HFF-Myc (cell line): ENCODE results near the gene MMP11.

ENCODE experiments used
- DNase-seq: peaks from one replicate; pipeline ENCODE4 v3.0.0-alpha.2; 2011; ENCODE audit warnings: low read depth; ENCODE audit errors: extremely low read depth
- H3K4me3 ChIP-seq: replicated peaks from 2 replicates; pipeline ENCODE4 v1.5.1; 2011; ENCODE audit warnings: low read depth, mild to moderate bottlenecking, control low read depth, low read length
- TF ChIP-seq, protein P1 (sequence below): IDR thresholded peaks from 2 replicates; pipeline ENCODE4 v1.5.1; 2012; ENCODE audit warnings: mild to moderate bottlenecking, low read depth, low read length, control low read depth; ENCODE audit errors: missing control alignments

The MMP11 gene

DNA sequence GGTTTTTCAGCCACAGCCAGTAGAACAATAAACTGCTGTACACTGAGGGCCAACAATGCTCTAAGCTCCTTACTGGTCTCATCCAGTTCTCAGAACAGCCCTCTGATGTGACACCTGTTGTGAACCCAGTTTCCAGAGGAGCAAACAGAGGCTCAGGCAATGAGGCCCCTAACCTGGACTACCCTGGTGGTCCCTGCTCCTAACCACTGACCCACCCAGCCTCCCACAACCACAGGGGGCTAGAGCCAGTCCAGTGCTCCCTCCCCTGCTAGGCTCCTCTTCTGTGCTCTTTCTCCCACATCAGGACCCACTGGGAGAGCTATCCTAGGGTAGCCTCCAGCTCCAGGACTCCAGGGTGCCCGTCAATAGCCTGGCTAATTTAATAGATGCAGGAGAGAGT lies 10.1 kb downstream of the MMP11 start:
- no peak for DNase-seq
- no peak overlapping the region for H3K4me3 ChIP-seq
- TF ChIP-seq, protein P1, sequence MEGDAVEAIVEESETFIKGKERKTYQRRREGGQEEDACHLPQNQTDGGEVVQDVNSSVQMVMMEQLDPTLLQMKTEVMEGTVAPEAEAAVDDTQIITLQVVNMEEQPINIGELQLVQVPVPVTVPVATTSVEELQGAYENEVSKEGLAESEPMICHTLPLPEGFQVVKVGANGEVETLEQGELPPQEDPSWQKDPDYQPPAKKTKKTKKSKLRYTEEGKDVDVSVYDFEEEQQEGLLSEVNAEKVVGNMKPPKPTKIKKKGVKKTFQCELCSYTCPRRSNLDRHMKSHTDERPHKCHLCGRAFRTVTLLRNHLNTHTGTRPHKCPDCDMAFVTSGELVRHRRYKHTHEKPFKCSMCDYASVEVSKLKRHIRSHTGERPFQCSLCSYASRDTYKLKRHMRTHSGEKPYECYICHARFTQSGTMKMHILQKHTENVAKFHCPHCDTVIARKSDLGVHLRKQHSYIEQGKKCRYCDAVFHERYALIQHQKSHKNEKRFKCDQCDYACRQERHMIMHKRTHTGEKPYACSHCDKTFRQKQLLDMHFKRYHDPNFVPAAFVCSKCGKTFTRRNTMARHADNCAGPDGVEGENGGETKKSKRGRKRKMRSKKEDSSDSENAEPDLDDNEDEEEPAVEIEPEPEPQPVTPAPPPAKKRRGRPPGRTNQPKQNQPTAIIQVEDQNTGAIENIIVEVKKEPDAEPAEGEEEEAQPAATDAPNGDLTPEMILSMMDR, result no peak

DNA sequence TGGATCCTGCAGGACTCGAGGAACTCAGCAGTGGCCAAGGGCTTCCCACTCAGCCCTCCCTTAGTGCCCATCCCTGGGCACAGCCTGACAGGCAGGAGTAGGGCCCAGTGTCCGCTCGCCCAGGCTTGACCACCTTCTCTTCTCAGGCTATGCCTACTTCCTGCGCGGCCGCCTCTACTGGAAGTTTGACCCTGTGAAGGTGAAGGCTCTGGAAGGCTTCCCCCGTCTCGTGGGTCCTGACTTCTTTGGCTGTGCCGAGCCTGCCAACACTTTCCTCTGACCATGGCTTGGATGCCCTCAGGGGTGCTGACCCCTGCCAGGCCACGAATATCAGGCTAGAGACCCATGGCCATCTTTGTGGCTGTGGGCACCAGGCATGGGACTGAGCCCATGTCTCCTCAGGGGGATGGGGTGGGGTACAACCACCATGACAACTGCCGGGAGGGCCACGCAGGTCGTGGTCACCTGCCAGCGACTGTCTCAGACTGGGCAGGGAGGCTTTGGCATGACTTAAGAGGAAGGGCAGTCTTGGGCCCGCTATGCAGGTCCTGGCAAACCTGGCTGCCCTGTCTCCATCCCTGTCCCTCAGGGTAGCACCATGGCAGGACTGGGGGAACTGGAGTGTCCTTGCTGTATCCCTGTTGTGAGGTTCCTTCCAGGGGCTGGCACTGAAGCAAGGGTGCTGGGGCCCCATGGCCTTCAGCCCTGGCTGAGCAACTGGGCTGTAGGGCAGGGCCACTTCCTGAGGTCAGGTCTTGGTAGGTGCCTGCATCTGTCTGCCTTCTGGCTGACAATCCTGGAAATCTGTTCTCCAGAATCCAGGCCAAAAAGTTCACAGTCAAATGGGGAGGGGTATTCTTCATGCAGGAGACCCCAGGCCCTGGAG lies 10.9 kb downstream of the MMP11 start:
- DNase-seq, result no peak
- H3K4me3 ChIP-seq, result no peak overlapping the region
- TF ChIP-seq, protein P1, result no peak

DNA sequence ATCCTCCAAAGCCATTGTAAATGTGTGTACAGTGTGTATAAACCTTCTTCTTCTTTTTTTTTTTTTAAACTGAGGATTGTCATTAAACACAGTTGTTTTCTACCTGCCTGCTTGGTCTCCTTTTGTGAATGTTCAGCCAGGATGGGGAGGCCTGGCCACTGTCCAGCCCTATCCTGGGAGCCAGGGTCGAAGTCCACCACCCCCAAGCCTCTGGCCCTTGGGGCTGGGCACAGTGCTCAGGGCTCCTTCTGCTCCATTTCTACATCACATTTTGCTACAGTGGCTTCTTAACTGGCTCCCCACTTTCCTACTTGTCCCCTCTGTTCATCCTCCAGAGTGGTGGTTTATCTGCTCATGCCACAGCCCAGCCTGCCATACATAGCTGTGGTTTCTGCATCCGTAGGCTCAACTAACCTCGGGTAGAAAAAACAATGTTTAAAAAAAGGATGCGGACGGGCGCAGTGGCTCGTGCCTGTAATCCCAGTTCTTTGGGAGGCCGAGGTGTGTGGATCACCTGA lies 11.6 kb downstream of the MMP11 start:
- no peak for DNase-seq
- no peak overlapping the region for H3K4me3 ChIP-seq

DNA sequence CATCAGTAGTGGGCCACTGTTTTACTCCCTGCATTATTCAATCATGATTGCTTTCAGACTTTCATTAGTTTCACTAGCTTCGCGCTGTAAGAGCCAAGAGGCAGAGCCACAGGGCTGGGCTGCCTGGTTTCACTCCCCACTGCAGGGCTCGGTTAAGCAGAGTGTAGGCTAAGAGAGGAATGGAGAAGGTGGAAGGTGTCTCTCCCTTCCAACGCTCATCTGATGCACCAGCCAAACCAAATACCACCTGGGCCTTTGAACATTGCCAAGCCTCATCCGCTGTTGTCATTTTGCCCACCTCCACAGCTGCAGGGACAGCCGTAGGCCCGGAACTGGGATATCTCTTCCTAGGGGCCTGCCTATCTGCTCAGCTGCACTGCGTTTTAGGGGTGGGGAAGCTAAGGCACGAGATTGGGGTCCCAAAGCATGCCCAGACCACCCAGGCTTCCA lies 13.6 kb downstream of the MMP11 start:
- DNase-seq, result no peak
- TF ChIP-seq, protein P1, result no peak
- peak overlapping the region; percentile 72 for H3K4me3 ChIP-seq

More for the DNA sequence above, 11.6 kb downstream of the MMP11 start:
- TF ChIP-seq, protein P1, result no peak

DNA sequence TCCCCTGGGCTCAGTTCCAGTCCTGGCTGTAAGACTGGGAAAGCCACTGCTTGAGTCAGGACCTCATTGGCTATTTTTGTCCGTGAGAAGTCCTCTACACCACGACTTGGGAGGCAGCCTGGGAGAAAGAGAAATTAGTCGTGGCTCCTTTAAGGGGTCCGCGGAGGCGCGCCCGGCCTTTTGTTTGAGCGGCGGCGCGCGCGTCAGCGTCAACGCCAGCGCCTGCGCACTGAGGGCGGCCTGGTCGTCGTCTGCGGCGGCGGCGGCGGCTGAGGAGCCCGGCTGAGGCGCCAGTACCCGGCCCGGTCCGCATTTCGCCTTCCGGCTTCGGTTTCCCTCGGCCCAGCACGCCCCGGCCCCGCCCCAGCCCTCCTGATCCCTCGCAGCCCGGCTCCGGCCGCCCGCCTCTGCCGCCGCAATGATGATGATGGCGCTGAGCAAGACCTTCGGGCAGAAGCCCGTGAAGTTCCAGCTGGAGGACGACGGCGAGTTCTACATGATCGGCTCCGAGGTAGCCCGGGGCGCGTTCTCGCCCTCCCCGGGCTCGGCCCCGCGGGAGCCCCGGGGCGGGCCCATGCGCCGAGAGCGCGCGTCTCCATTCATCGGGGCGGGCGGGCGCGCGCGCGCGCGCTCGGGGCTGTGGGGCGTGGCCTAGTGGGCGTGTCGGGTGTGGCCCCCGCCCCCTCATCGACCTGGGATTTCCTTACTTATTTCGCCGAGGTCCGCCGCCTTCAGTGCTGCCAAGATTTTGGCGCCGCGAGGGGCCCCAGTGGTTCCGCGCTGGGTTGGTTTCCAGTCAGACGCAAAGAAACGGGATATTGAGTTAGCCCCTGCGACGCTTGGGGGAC lies 14.3 kb downstream of the MMP11 start, which contains the start of gene SMARCB1:
Gene SMARCB1 (plus strand): TSS at position 215 of the 848 bp plus-strand sequence. CDS start 204 bp downstream, at position 419.
- no peak for DNase-seq
- TF ChIP-seq, protein P1, result no peak
- H3K4me3 ChIP-seq, result peak within 1 kb of the TSS; percentile 72

DNA sequence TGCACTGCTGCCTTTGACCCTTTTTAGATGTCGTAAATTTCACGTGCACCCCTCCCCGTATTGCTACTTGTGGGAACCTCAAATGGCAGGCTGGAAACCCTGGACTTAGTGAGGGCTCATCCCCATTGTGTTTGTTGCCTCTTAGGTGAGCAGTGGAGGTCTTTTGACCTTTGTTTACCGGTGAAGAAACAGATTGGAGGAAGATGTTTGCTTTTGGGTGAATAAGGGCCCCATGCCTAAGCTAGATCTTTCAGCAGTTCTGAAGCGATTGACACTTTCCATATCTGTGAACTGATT lies 14.9 kb downstream of the MMP11 start:
- TF ChIP-seq, protein P1, result no peak
- H3K4me3 ChIP-seq, result peak overlapping the region; percentile 72
- DNase-seq, result no peak
